OCI-M2 (cell line): ENCODE results near the gene EXOSC9.
A peak's percentile ranks its signal among the peaks of the same experiment; 100 is the strongest.

Experiments used
- DNase-seq: peaks from one replicate; lab custom pipeline; 2025; ENCODE audit not compliant: unreplicated experiment; lab: John Stamatoyannopoulos, UW

Gene EXOSC9

DNA sequence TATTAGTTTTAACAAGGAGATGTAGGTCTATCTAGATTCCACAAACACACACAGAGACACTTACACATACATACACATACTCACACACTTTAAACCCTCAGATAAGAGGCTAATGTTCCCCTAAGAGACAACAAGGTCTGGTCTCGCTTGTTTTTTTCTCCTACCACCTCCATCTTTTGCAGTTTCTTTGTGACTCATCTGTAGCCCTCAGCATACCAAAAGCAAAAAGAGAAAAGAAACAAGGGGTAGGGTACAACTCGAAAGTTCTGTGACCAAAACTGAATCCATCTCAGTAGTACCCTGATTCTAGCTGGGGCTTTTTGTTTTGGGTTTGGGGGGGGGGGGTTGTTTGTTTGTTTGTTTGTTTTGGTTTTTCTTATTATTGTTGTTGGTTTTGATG, 12.2 kb upstream of the EXOSC9 start:
- no peak for DNase-seq

DNA sequence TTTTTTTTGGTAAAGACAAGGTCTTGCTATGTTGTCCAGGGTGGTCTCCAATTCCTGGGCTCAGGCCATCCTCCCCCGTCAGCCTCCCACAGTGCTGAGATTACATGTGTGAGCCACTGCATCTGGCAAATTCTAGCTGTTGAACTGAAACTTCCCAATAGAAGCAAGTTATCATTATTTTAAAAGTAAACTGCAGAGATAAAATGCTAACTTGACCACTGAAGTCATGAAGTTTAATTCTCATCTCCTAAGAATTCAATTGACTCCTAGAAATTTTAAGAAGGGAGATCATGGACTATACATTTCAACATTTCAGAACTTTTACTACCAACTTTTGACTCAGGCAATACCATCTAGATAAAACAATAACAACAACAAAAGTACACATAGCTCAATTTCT, 11.7 kb upstream of the EXOSC9 start:
- no peak for DNase-seq

- no peak for DNase-seq
Observed at GRCh38 chr4:121789960-121790829, 10.9 kb upstream of the EXOSC9 start.

GRCh38 chr4:121790976-121791375, 10.1 kb upstream of the EXOSC9 start:
- DNase-seq = no peak

GRCh38 chr4:121791481-121791880, 9.6 kb upstream of the EXOSC9 start:
- DNase-seq = no peak

GRCh38 chr4:121792966-121793365, 8.2 kb upstream of the EXOSC9 start:
- no peak for DNase-seq

DNA sequence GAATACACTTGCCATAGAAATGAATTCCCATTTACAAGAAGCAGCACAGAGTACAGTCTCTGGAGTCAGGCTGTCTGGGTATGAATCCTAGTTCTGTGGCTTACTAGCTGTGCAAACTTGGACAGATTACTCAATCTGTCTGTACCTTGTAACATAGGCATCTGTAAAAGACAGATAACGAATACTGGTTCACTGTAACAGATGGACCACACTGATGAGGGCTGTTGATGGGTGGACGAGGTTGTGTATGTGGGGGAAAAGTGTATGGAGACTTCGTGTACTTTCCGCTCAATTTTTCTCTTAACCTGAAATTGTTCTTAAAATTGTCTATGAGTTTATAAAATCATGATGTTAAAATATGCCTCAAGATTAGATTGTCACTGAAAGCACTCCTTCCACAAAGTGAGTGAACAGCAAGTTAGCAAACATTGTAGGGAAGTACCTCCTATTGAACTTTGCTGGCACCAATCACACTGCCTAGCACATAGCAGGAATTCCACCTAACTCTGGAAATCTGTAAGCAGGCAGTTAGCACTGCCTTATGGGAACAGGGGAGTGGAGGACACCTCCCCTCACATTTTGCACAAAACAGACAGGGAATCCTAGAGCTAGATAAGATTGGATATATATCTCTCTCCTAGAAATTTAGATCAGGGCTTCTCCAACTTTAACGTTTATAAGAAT, 6.5 kb upstream of the EXOSC9 start:
- DNase-seq = peak; percentile 8

DNA sequence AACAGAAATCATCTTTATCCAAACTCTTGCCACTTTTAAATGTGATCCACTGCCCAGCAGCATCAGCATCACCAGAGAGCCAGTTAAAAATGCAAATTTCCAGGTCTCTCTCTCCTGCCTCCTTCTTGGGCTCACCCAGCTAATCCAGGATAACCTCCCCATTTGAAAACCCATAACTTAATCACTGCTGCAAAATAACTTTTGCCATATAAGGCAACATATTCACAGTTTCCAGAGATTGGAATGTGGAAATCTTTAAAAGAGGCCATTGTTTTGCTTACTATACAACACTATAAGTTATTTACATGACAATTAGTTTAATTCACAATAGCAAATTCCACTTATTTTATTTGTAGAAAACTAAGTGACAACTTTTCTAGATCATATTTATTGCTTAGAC, 4.8 kb upstream of the EXOSC9 start:
- DNase-seq = no peak

DNA sequence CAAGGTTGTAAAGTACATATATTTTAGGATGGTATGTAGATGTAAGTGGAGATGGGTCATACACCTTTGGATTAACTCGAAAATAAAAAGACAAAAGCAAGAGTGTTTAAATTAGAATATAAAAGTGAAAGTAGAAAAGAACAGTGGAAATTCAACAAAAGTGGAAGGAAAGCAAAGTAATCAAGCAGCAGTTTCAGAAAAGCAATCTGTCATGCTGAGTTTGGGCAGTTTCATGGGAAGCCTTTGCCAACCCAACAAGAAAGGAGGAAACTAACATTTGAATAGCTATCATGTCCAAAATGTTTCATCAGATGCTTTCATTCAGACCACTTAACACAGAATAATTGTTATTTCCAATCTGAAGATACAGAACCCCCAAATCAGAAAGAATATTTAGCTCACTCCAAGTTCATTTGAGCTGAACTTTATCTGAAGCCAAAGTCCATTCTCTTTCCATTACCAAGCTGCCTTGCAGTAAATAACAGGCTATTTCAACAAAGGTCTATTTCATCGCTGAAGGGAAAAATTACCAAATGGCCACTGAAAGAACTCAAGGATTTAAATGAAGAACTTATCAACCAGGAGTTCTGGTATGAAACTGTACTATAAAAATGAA, 1.8 kb upstream of the EXOSC9 start:
- no peak for DNase-seq

DNA sequence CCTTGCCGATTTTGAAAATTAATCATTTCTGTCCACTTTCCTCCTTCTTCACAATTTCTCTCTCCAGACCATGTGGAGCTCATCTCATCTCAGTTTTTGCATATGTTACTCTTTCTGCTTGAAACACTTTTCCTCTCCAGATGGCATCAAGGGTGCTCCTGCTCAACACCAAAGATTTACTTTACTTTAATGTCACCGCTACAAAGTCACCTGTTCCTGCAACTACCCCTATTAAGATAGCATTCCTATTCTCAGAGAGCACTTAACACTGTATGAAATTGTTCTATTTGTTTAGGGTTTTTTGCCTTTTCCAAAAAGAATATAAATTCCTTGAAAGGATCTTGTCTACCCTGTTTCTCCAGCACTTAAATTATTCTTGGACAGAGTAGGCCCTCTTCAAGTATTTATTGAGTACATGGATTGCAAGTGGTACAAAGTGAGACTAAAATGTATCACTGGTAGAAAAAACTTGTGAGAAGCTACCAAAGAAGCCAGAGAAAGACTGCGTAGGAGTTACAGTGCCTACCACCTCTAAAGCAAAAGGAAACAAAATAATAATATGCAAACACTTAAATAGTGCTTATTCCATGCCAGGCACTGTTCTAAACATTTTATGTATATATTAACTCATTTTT, 1.1 kb upstream of the EXOSC9 start:
- DNase-seq = no peak

- DNase-seq = no peak
Observed at GRCh38 chr4:121800638-121800960, 524 bp upstream of the EXOSC9 start.

GRCh38 chr4:121801715-121802075, 572 bp downstream of the EXOSC9 start:
- DNase-seq = no peak

- no peak for DNase-seq
Observed at GRCh38 chr4:121806411-121806810, 5.3 kb downstream of the EXOSC9 start.

DNA sequence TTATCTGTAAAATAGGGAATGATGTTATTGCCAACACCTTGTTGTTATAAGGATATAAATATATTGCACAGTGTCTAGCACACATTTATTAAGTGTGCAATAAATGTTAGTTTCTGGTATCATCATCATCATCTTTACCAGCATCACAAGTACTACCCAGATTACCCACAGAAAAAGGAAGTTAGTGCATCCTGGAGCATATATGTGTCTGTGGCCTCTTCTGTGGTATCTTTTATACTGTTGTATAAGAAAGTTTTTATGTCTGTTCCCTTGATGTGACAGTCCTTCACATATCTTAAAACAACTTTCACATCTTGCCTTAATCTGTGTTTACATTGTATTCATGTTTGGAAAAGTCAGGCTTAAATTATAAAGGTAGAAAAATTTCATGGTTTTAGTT, 10.0 kb downstream of the EXOSC9 start:
- DNase-seq = no peak

GRCh38 chr4:121814756-121815155, 13.6 kb downstream of the EXOSC9 start:
- DNase-seq = no peak

GRCh38 chr4:121817006-121817405, 15.9 kb downstream of the EXOSC9 start:
- DNase-seq = no peak

DNA sequence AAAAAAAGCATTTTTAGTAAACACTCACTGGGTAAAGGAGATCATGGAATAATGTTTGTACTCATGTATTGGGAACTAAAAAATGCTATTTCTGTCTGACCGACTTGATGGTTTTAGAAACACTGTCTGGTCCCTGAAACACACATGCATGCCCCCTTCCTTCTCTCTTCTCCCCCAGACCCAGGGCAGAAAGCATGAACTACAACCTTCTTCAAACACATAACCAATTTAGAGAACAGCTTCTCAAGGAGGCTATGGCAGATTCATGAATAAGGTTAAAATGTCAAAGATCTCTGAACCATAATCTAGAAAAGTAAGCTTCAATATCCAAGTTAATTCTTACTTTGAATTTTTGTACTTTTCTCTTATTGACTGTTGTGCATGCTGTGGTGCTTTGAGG, 16.6 kb downstream of the EXOSC9 start:
- DNase-seq = no peak

DNA sequence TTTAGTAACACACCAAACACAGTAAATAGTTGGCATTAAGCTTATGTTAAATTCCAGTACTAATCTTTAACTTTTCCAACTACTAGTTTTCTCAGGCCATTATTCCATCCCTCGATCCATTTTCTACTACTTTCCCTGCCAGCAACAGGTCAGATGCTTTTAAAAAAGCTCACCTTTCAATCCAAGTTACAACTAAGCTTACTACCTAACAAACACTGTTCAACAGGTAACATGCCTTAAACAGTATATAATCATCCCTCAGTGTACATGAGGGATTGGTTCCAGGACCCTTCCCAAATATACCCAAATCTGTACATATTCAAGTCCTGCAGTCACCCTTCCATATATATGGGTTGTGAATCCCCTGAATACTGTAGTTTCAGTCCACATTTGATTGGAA, 17.1 kb downstream of the EXOSC9 start:
- DNase-seq = no peak

GRCh38 chr4:121819216-121819965, 18.3 kb downstream of the EXOSC9 start:
- no peak for DNase-seq

DNA sequence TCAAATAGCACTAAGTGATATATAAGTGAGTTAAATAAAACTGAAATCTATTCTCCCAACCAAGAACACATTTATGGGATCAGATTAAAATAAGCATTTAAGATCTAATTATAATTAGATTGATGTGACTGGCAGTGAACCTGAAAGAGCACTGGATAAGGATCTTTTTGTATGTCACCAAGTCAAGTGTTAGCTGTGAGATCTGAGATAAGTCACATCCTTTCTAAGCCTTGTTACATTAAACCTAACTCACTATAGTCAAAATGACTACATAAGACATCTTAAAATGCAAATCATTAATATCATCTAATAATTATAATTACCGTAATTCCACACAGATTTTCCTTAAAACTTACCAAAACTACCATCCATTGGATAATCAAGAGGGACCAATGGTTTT, 20.9 kb downstream of the EXOSC9 start:
- DNase-seq = no peak
